T-helper 1 cell treated with Interleukin-12 subunit alpha and Interleukin-12 subunit beta and Interleukin-4 antibody, amounts not matched to agents 30 μg/mL and 1 μg/mL, for 36 hours (primary cell): Measurements from ENCODE around the gene CENPV.

Experiments
- H3K27ac Mint-ChIP-seq: one replicate; pipeline ENCODE4 v1.8.0; 2021; ENCODE audit warnings: mild to moderate bottlenecking, mixed read lengths
- H3K27me3 Mint-ChIP-seq: one replicate; pipeline ENCODE4 v1.8.0; 2021; ENCODE audit warnings: low read depth, mixed read lengths
- H3K36me3 Mint-ChIP-seq: one replicate; pipeline ENCODE4 v1.8.0; 2021; ENCODE audit warnings: low read depth, mixed read lengths
- H3K4me1 Mint-ChIP-seq: one replicate; pipeline ENCODE4 v1.8.0; 2021; ENCODE audit warnings: low read depth, mixed read lengths
- H3K4me3 Mint-ChIP-seq: one replicate; pipeline ENCODE4 v1.8.0; 2021; ENCODE audit warnings: mild to moderate bottlenecking, moderate library complexity, mixed read lengths
- H3K9me3 Mint-ChIP-seq: one replicate; pipeline ENCODE4 v1.8.0; 2021; ENCODE audit warnings: mixed read lengths

The CENPV gene

DNA sequence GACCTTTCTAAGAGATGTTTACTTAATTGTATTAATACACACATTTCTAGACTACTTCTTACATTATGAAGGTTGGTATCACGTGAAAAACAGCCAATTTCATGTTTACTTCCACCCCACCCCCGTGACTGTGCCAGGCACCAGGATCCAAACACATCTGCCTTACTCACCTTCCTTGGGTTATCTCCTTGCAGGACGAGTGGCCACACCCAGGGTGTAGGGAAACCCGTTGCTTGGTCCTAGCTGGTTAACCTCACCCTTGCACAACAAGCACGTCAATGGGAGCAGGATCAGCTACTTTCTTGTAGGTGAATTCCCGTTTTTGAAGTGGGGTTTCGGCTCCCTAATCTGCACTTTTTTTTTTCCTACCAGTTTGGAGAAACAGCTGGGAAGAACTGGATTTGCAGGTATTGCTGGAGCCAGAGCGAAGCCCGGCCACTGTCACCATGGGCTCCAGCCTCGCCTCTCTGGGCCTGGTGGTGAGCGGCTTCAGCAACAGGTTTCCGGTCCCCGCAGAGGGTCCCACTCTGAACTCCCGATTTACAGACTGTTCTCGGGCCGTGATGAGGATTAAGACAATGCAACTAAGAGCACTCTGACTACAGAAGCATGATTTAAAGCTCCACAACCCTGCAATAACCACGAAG, 25.5 kb upstream of the CENPV start:
- peaks cover 26% of the 10 kb centered on the region for H3K36me3 Mint-ChIP-seq
- no peak overlapping the region for H3K27ac Mint-ChIP-seq
- peaks cover 22% of the 10 kb centered on the region for H3K4me1 Mint-ChIP-seq
- H3K27me3 Mint-ChIP-seq = peaks cover 3% of the 10 kb centered on the region
- H3K9me3 Mint-ChIP-seq = no peaks in the 10 kb centered on the region
- H3K4me3 Mint-ChIP-seq = no peak overlapping the region

- peaks cover 3% of the 10 kb centered on the region for H3K27me3 Mint-ChIP-seq
- H3K4me3 Mint-ChIP-seq = no peak overlapping the region
- peaks cover 19% of the 10 kb centered on the region for H3K36me3 Mint-ChIP-seq
- H3K4me1 Mint-ChIP-seq = peaks cover 15% of the 10 kb centered on the region
- H3K9me3 Mint-ChIP-seq = no peaks in the 10 kb centered on the region
- no peak overlapping the region for H3K27ac Mint-ChIP-seq
Measured at GRCh38 chr17:16377941-16378341, 24.7 kb upstream of the CENPV start.

DNA sequence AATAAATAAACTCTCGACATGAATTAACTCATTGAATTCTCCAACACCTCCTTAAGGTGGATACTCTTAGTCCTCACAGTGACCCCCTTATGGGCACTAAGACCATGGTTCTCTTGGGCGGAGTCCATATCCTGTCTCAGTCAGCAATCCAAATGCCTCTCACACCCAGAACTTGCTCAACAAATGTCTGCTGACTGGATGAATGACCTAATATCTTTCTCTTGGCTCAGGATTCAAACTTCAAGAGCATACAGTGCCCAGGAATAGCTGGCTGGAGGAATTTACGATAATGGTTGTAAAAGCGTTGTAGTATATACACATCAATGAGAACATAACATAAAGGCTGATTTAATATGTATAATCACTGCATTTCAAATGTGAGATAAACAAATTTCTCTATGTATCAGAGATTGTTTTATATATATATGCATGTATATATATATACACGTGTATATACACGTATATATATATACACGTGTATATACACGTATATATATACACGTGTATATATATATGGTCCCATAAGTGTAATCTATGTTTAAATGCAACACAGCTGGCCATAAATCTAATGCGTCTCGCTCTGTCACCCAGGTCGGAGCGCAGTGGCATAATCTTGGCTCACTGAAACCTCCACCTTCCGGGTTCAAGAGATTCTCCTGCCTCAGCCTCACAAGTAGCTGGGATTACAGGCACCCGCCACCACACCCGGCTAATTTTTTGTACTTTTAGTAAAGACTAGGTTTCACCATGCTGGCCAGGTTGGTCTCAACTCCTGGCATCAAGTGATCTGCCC, 21.1 kb upstream of the CENPV start:
- Mint-ChIP-seq H3K27me3 (peaks cover 4% of the 10 kb centered on the region), H3K36me3 (no peaks in the 10 kb centered on the region), H3K4me3 (no peak overlapping the region)

GRCh38 chr17:16371742-16372141, 18.5 kb upstream of the CENPV start:
- H3K36me3 Mint-ChIP-seq = no peaks in the 10 kb centered on the region
- no peak overlapping the region for H3K4me3 Mint-ChIP-seq
- H3K27ac Mint-ChIP-seq = no peak overlapping the region
- H3K4me1 Mint-ChIP-seq = no peaks in the 10 kb centered on the region
- peaks cover 4% of the 10 kb centered on the region for H3K27me3 Mint-ChIP-seq
- no peaks in the 10 kb centered on the region for H3K9me3 Mint-ChIP-seq

More for the DNA sequence above, 21.1 kb upstream of the CENPV start:
- Mint-ChIP-seq H3K4me1 (no peaks in the 10 kb centered on the region), H3K27ac (no peak overlapping the region), H3K9me3 (no peaks in the 10 kb centered on the region)

DNA sequence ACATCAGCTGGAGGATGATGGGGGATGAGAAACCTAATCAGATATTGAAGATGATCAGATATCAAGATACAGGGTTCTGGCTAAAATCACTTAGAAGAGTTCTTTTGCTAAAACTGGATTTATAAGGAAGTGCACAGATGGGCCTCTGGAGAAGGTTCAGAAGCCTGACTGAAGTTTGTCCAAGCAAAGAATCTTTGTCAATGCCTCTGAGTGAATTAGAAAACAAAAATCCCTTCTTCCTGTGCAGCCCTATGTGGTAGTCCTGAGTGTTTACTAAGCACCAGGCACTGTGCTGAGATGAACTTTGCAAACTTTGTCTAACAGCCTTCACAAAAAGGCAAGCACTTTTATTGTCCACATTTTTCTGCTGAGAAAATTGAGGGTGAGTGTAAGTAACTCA, 11.4 kb upstream of the CENPV start:
- Mint-ChIP-seq H3K4me3 (no peak overlapping the region), H3K9me3 (no peaks in the 10 kb centered on the region), H3K4me1 (peaks cover 2% of the 10 kb centered on the region), H3K36me3 (no peaks in the 10 kb centered on the region), H3K27me3 (no peaks in the 10 kb centered on the region), H3K27ac (no peak overlapping the region)

GRCh38 chr17:16363749-16364536, 10.7 kb upstream of the CENPV start:
- Mint-ChIP-seq H3K27me3 (no peaks in the 10 kb centered on the region), H3K36me3 (no peaks in the 10 kb centered on the region), H3K27ac (no peak overlapping the region), H3K4me3 (no peak overlapping the region), H3K9me3 (no peaks in the 10 kb centered on the region), H3K4me1 (peaks cover 2% of the 10 kb centered on the region)

DNA sequence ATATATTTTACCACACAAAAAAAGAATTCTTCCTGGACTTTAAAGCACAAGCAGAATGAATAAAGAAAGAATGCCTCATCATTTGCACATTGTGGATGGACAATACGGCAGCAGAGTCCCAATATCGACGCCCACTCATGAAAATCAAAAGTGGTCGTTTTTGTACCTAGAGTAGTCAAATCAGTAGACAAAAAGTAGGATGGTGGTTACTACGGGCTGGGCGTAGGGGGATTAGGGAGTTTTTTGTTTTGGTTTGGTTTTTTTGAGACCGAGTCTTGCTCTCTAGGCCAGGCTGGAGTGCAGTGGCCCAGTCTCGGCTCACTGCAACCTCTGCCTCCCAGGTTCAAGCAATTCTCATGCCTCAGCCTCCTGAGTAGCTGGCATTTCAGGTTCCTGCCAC, 8.6 kb upstream of the CENPV start:
- Mint-ChIP-seq H3K27ac (no peak overlapping the region), H3K27me3 (peaks cover 9% of the 10 kb centered on the region), H3K36me3 (no peaks in the 10 kb centered on the region), H3K4me3 (no peak overlapping the region), H3K9me3 (no peaks in the 10 kb centered on the region), H3K4me1 (peaks cover 2% of the 10 kb centered on the region)

GRCh38 chr17:16358394-16358793, 5.1 kb upstream of the CENPV start:
- peaks cover 4% of the 10 kb centered on the region for H3K4me1 Mint-ChIP-seq
- no peak overlapping the region for H3K27ac Mint-ChIP-seq

DNA sequence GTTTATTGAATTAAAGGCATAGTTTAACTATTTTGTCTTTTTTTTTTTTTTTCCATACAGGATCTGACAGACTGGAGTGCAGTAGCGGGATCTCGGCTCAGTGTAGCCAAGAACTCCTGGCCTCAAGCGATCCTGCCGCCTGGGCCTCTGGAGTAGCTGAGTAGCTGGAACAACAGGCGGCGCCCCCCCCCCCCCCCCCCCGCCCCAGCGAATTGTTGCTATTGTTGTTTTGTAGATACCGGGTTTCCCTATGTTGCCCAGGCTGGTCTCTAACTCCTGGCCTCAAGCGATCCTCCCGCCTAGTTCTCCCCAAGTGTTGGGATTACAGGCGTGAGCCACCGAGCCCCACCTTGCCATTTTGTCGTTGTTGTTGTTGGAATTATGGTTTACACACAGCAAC, 1.3 kb upstream of the CENPV start:
- H3K27me3 Mint-ChIP-seq = peaks cover 35% of the 10 kb centered on the region
- H3K9me3 Mint-ChIP-seq = no peaks in the 10 kb centered on the region
- peaks cover 19% of the 10 kb centered on the region for H3K4me1 Mint-ChIP-seq
- peak overlapping the region; percentile 77 for H3K4me3 Mint-ChIP-seq
- no peak overlapping the region for H3K27ac Mint-ChIP-seq
- H3K36me3 Mint-ChIP-seq = no peaks in the 10 kb centered on the region

More at GRCh38 chr17:16358394-16358793, 5.1 kb upstream of the CENPV start:
- H3K4me3 Mint-ChIP-seq = no peak overlapping the region
- no peaks in the 10 kb centered on the region for H3K36me3 Mint-ChIP-seq
- no peaks in the 10 kb centered on the region for H3K9me3 Mint-ChIP-seq
- H3K27me3 Mint-ChIP-seq = peaks cover 25% of the 10 kb centered on the region

GRCh38 chr17:16352667-16353316, 477 bp downstream of the CENPV start:
- Mint-ChIP-seq H3K4me1 (peaks cover 21% of the 10 kb centered on the region), H3K27ac (peak overlapping the region; percentile 59), H3K4me3 (peak overlapping the region; percentile 89), H3K9me3 (no peaks in the 10 kb centered on the region), H3K36me3 (no peaks in the 10 kb centered on the region), H3K27me3 (peaks cover 29% of the 10 kb centered on the region)

DNA sequence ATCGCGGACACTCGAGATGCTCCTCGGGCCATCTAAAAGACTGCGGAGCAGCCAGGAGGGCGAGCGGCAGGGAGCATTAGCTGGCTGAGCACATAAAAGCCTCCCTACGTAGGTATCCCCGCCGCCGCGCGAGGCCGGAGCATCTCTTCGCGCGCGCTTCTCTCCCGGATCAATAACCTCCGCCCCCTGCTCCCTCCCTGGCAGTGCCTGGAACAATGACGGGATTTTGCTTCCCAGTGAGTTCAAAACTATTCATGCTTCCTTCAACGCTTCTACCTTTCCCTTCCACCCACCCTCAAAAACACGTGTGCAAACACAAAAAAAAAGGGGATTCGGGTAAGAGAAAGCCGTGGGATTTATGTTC, 984 bp downstream of the CENPV start:
- Mint-ChIP-seq H3K27ac (peak overlapping the region; percentile 59), H3K9me3 (no peaks in the 10 kb centered on the region), H3K4me1 (peaks cover 21% of the 10 kb centered on the region), H3K27me3 (peaks cover 29% of the 10 kb centered on the region), H3K36me3 (peaks cover 2% of the 10 kb centered on the region), H3K4me3 (peak overlapping the region; percentile 89)

- Mint-ChIP-seq H3K4me1 (peaks cover 21% of the 10 kb centered on the region), H3K27ac (peak overlapping the region; percentile 59)
Measured at GRCh38 chr17:16351831-16352230, 1.4 kb downstream of the CENPV start.

DNA sequence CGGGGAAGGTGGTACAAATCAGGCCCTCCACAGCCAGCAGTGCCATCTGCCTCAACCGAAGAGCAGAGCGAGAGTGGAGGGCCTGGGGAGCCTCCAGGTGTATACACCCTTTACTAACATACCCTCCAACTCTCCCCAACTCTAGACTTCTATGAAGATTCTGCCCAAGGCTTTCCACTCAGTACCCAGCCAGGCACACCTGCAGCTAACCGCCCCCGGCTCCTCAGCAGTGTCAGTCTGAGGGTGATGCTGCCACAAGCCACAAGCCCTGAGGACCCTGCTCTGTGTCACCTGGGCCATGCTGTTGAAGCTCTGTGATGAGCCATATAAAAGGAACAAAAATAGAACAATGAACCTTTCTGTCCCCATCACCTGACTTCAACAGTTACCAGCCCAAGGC, 3.8 kb downstream of the CENPV start:
- no peak overlapping the region for H3K27ac Mint-ChIP-seq
- H3K36me3 Mint-ChIP-seq = peaks cover 2% of the 10 kb centered on the region
- H3K9me3 Mint-ChIP-seq = no peaks in the 10 kb centered on the region
- peaks cover 13% of the 10 kb centered on the region for H3K27me3 Mint-ChIP-seq
- peaks cover 21% of the 10 kb centered on the region for H3K4me1 Mint-ChIP-seq
- no peak overlapping the region for H3K4me3 Mint-ChIP-seq

More at GRCh38 chr17:16351831-16352230, 1.4 kb downstream of the CENPV start:
- peaks cover 2% of the 10 kb centered on the region for H3K36me3 Mint-ChIP-seq
- H3K4me3 Mint-ChIP-seq = peak overlapping the region; percentile 89
- no peaks in the 10 kb centered on the region for H3K9me3 Mint-ChIP-seq
- peaks cover 25% of the 10 kb centered on the region for H3K27me3 Mint-ChIP-seq

DNA sequence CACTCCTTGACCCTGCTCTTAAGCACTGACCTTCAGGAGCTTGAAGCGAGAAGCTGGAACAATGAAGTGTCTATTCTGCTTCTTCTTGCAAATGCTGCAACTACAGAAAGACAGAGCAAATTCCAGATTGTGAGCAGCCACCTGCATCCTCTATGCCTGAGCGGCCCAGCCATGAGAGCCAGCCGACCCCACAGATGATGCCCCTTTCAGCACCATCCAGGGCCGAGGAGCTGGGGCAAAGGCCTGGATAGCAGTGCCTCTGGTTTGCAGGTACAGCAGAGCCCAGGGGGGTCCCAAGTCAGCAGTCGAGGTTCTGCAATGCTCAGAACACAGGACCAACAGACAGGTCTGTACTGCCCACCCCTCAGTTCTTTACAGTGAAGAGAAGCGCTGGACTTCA, 4.7 kb downstream of the CENPV start:
- peaks cover 10% of the 10 kb centered on the region for H3K27me3 Mint-ChIP-seq
- H3K9me3 Mint-ChIP-seq = no peaks in the 10 kb centered on the region
- no peak overlapping the region for H3K27ac Mint-ChIP-seq
- no peak overlapping the region for H3K4me3 Mint-ChIP-seq
- peaks cover 18% of the 10 kb centered on the region for H3K4me1 Mint-ChIP-seq
- H3K36me3 Mint-ChIP-seq = peaks cover 2% of the 10 kb centered on the region
